HEK293T (cell line): ENCODE data around the gene MKLN1.

ENCODE experiments used
- ARNT ChIP-seq: fragments of 450-650 bp; IDR thresholded peaks from 2 replicates; pipeline ENCODE4 v1.6.1; 2017; ENCODE audit warnings: mild to moderate bottlenecking
- ELF4 ChIP-seq: fragments of 450-650 bp; IDR thresholded peaks from 2 replicates; pipeline ENCODE4 v1.6.1; 2017; ENCODE audit warnings: antibody characterized with exemption
- L3MBTL2 ChIP-seq: fragments of 450-650 bp; conservative IDR thresholded peaks from 2 replicates; pipeline ENCODE4 v1.6.1; 2016; ENCODE audit warnings: mild to moderate bottlenecking
- SP1 ChIP-seq: fragments of 450-650 bp; IDR thresholded peaks from 2 replicates; pipeline ENCODE4 v1.6.1; 2017

- no peak for TF ChIP-seq L3MBTL2
- TF ChIP-seq SP1, result no peak
- no peak for TF ChIP-seq ARNT
- TF ChIP-seq ELF4, result no peak
Observed at GRCh38 chr7:131504157-131504899, 176.7 kb downstream of the MKLN1 start.
